ENCODE results near the gene MAT1A.
"Not testable (repeated sequence)": the region's sequence is repeated elsewhere in the genome, so short reads cannot be mapped to it uniquely, and the experiment has no call there.

Gene MAT1A

GRCh38 chr10:80264081-80265056 lies 25.1 kb downstream of the MAT1A start:
- H3K79me2 ChIP-seq (ENCODE audit: control insufficient read depth, insufficient read depth, low read length, unreplicated experiment), result no peaks in the 10 kb centered on the region
- no peak overlapping the region for H3K4me3 ChIP-seq (ENCODE audit: low read depth, low read length)
- no peak overlapping the region for H2AFZ ChIP-seq (ENCODE audit: low read length, unreplicated experiment)
- no peak overlapping the region for H3K27ac ChIP-seq (ENCODE audit: low read depth, low read length)
- H3K4me1 ChIP-seq (ENCODE audit: control insufficient read depth, insufficient read depth, low read length, unreplicated experiment), result no peaks in the 10 kb centered on the region
- no peaks in the 10 kb centered on the region for H3K36me3 ChIP-seq (ENCODE audit: insufficient read depth, low read length)
- H3K27me3 ChIP-seq (ENCODE audit: insufficient read depth, low read length), result peaks cover 12% of the 10 kb centered on the region; the same call in 1 of the 2 replicates

GRCh38 chr10:80261316-80262030 lies 28.0 kb downstream of the MAT1A start:
- peaks cover 12% of the 10 kb centered on the region; the same call in 1 of the 2 replicates for H3K27me3 ChIP-seq (ENCODE audit: insufficient read depth, low read length)
- H3K79me2 ChIP-seq (ENCODE audit: control insufficient read depth, insufficient read depth, low read length, unreplicated experiment), result no peaks in the 10 kb centered on the region
- no peaks in the 10 kb centered on the region for H3K36me3 ChIP-seq (ENCODE audit: insufficient read depth, low read length)
- H3K4me1 ChIP-seq (ENCODE audit: control insufficient read depth, insufficient read depth, low read length, unreplicated experiment), result no peaks in the 10 kb centered on the region
- H3K27ac ChIP-seq (ENCODE audit: low read depth, low read length), result no peak overlapping the region
- H3K4me3 ChIP-seq (ENCODE audit: low read depth, low read length), result no peak overlapping the region
- H2AFZ ChIP-seq (ENCODE audit: low read length, unreplicated experiment), result no peak overlapping the region

DNA sequence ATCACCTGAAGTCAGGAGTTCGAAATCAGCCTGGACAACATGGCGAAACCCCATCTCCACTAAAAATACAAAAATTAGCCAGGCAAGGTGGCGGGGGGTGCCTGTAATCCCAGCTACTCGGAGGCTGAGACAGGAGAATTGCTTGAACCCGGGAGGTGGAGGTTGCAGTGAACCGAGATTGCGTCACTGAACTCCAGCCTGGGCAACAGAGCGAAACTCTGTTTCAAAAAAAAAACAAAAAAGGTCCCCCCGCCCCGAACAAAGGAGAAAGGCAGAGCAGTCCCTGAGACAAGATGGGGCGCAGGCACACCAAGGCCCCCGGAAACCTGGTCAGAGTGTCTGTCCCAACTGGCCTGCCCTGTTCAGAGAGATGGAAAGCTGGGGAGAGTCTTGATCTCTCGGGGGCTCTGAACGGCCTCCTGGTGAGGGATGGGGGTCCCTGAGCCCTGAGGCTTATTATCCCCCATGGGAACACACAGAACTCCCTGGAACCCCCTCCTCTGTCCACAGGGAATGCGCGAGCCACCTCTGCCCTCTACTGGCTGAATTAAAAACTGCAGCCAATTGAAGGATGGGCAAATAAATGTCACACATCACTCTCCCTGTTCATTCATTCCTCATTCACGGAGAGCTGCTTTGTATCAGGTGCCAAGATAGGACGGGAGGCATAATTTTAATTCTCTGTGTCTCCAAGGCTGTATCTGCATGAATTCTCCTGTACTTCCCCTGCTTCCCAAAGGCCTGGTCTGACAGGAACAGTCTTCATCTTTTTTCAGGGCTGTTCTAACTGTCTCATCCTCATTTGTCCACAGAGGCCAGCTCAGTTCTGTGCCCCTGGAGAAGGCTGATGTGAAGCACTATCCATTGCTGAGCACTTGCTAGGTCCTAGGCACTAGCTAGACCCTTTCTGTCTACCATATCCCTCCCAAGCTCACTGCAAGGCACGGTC lies 28.9 kb downstream of the MAT1A start:
- no peak overlapping the region for H2AFZ ChIP-seq (ENCODE audit: low read length, unreplicated experiment)
- no peak overlapping the region for H3K27ac ChIP-seq (ENCODE audit: low read depth, low read length)
- no peaks in the 10 kb centered on the region for H3K4me1 ChIP-seq (ENCODE audit: control insufficient read depth, insufficient read depth, low read length, unreplicated experiment)
- no peaks in the 10 kb centered on the region for H3K79me2 ChIP-seq (ENCODE audit: control insufficient read depth, insufficient read depth, low read length, unreplicated experiment)
- no peak overlapping the region for H3K4me3 ChIP-seq (ENCODE audit: low read depth, low read length)
- H3K36me3 ChIP-seq (ENCODE audit: insufficient read depth, low read length), result no peaks in the 10 kb centered on the region
- peaks cover 12% of the 10 kb centered on the region; the same call in 1 of the 2 replicates for H3K27me3 ChIP-seq (ENCODE audit: insufficient read depth, low read length)

- H3K27ac ChIP-seq (ENCODE audit: low read depth, low read length), result no peak overlapping the region
- no peak overlapping the region for H3K4me3 ChIP-seq (ENCODE audit: low read depth, low read length)
- H3K4me1 ChIP-seq (ENCODE audit: control insufficient read depth, insufficient read depth, low read length, unreplicated experiment), result no peaks in the 10 kb centered on the region
- H3K27me3 ChIP-seq (ENCODE audit: insufficient read depth, low read length), result peaks cover 12% of the 10 kb centered on the region; the same call in 1 of the 2 replicates
- H3K79me2 ChIP-seq (ENCODE audit: control insufficient read depth, insufficient read depth, low read length, unreplicated experiment), result no peaks in the 10 kb centered on the region
- H3K36me3 ChIP-seq (ENCODE audit: insufficient read depth, low read length), result no peaks in the 10 kb centered on the region
- H2AFZ ChIP-seq (ENCODE audit: low read length, unreplicated experiment), result no peak overlapping the region
Measured at GRCh38 chr10:80259405-80259871, 30.0 kb downstream of the MAT1A start.

DNA sequence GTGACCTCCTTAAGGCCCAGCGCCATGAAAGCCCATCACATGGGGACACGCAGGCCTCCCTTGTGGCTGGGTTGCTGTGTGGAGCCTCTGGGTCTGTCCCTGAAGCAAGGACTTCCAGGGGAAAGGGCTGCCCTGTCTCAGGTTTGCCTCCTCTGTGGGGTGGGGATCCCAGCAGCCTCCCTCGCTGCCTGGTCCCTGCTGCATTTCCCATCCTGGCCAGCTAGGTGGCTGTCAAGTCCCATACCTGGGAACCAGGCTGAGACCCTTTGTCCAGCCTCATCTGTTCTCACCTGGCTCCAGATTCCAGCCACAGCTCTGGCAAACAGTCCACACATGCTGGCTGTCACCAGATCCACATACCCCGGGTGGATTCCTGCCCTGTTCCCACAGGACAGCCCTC lies 32.7 kb downstream of the MAT1A start:
- not testable (repeated sequence) for H2AFZ ChIP-seq (ENCODE audit: low read length, unreplicated experiment); H3K36me3 ChIP-seq (ENCODE audit: insufficient read depth, low read length); H3K4me1 ChIP-seq (ENCODE audit: control insufficient read depth, insufficient read depth, low read length, unreplicated experiment); H3K4me3 ChIP-seq (ENCODE audit: low read depth, low read length); H3K79me2 ChIP-seq (ENCODE audit: control insufficient read depth, insufficient read depth, low read length, unreplicated experiment); H3K27ac ChIP-seq (ENCODE audit: low read depth, low read length); H3K27me3 ChIP-seq (ENCODE audit: insufficient read depth, low read length)

- H3K4me1 ChIP-seq (ENCODE audit: control insufficient read depth, insufficient read depth, low read length, unreplicated experiment); H2AFZ ChIP-seq (ENCODE audit: low read length, unreplicated experiment); H3K79me2 ChIP-seq (ENCODE audit: control insufficient read depth, insufficient read depth, low read length, unreplicated experiment); H3K4me3 ChIP-seq (ENCODE audit: low read depth, low read length); H3K36me3 ChIP-seq (ENCODE audit: insufficient read depth, low read length); H3K27ac ChIP-seq (ENCODE audit: low read depth, low read length); H3K27me3 ChIP-seq (ENCODE audit: insufficient read depth, low read length): not testable (repeated sequence)
Measured at GRCh38 chr10:80254726-80255125, 34.7 kb downstream of the MAT1A start.

- H3K27me3 ChIP-seq (ENCODE audit: insufficient read depth, low read length); H3K79me2 ChIP-seq (ENCODE audit: control insufficient read depth, insufficient read depth, low read length, unreplicated experiment); H3K36me3 ChIP-seq (ENCODE audit: insufficient read depth, low read length); H3K4me3 ChIP-seq (ENCODE audit: low read depth, low read length); H3K4me1 ChIP-seq (ENCODE audit: control insufficient read depth, insufficient read depth, low read length, unreplicated experiment); H2AFZ ChIP-seq (ENCODE audit: low read length, unreplicated experiment); H3K27ac ChIP-seq (ENCODE audit: low read depth, low read length): not testable (repeated sequence)
Measured at GRCh38 chr10:80253963-80254271, 35.5 kb downstream of the MAT1A start.

DNA sequence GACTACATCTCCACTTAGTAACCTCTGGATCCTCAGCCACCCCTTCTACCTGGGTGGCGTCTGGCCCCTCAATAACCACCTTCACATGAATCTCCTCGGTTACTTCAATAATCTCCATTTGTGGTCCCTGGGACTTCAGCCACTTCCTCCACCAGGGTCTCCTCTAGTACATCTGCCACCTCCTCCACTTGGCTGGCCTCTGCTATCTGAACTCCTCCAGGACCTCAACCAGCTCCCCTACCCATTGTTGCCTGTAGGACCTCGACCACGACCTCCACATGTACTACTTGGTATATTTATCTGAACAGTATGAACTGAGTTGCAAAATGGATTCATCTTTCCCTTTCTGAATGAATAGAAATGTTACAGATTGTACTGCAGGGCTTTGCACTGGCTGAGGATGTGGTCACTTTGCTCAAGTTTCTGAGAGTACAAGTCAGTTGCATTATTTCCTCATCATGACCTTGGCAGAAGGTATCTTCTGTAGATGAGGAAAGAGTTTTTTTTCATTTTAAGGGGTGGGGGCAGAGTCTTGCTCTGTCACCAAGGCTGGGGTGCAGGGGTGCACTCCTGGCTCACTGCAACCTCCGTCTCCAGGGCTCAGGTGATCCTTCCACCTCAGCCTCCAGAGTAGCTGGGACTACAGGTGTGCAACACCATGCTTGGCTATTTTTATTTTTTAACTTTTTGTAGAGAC lies 36.0 kb downstream of the MAT1A start:
- no peaks in the 10 kb centered on the region for H3K36me3 ChIP-seq (ENCODE audit: insufficient read depth, low read length)
- no peak overlapping the region for H2AFZ ChIP-seq (ENCODE audit: low read length, unreplicated experiment)
- H3K27ac ChIP-seq (ENCODE audit: low read depth, low read length), result no peak overlapping the region
- no peaks in the 10 kb centered on the region for H3K4me1 ChIP-seq (ENCODE audit: control insufficient read depth, insufficient read depth, low read length, unreplicated experiment)
- no peaks in the 10 kb centered on the region for H3K79me2 ChIP-seq (ENCODE audit: control insufficient read depth, insufficient read depth, low read length, unreplicated experiment)
- H3K27me3 ChIP-seq (ENCODE audit: insufficient read depth, low read length), result 0 out of 2 replicates have a peak, but pooled peaks cover 6% of the 10 kb centered on the region
- H3K4me3 ChIP-seq (ENCODE audit: low read depth, low read length), result no peak overlapping the region

- Histone ChIP-seq H3K4me1 (ENCODE audit: control insufficient read depth, insufficient read depth, low read length, unreplicated experiment) (no peaks in the 10 kb centered on the region), H3K4me3 (ENCODE audit: low read depth, low read length) (no peak overlapping the region), H3K27me3 (ENCODE audit: insufficient read depth, low read length) (0 out of 2 replicates have a peak, but pooled peaks cover 6% of the 10 kb centered on the region), H3K27ac (ENCODE audit: low read depth, low read length) (no peak overlapping the region), H3K36me3 (ENCODE audit: insufficient read depth, low read length) (no peaks in the 10 kb centered on the region), H2AFZ (ENCODE audit: low read length, unreplicated experiment) (no peak overlapping the region), H3K79me2 (ENCODE audit: control insufficient read depth, insufficient read depth, low read length, unreplicated experiment) (no peaks in the 10 kb centered on the region)
Measured at GRCh38 chr10:80252296-80252887, 37.1 kb downstream of the MAT1A start.
